ENCODE data around the gene DMRT2. TPM values are rescaled to one million over a fixed set of nuclear protein-coding genes. Genes with fewer than 3 reads are reported as not detected.

DMRT2 gene
- total RNA-seq = 0.17 TPM in 1 of 2 replicates, not detected in the other

GRCh38 chr9:1050125-1050895 is at the start of gene DMRT2:
TSS of gene DMRT2 (plus strand) at chr9:1050357. CDS start at chr9:1051614, 1,257 bp downstream.
- Histone ChIP-seq H3K36me3 (ENCODE audit: control insufficient read depth, insufficient read depth, low read length) (no peaks in the 10 kb centered on the region), H3K27me3 (ENCODE audit: control insufficient read depth, insufficient read depth, low read length) (peaks cover 86% of the 10 kb centered on the region), H3K4me3 (ENCODE audit: low read depth, low read length) (peak within 1 kb of the TSS; percentile 24)
- no peak for TF ChIP-seq CTCF (IDR thresholded peaks at IDR 0.05; ENCODE audit: insufficient read depth, low read length, poor library complexity, severe bottlenecking)
- DNase-seq (ENCODE audit: low read depth) = peak; percentile 67

GRCh38 chr9:1001838-1002237 is 48.3 kb upstream of the DMRT2 start:
- TF ChIP-seq CTCF (IDR thresholded peaks at IDR 0.05; ENCODE audit: insufficient read depth, low read length, poor library complexity, severe bottlenecking) = no peak
- H3K36me3 ChIP-seq (ENCODE audit: control insufficient read depth, insufficient read depth, low read length) = no peaks in the 10 kb centered on the region
- H3K4me3 ChIP-seq (ENCODE audit: low read depth, low read length) = no peak overlapping the region
- H3K27me3 ChIP-seq (ENCODE audit: control insufficient read depth, insufficient read depth, low read length) = no peaks in the 10 kb centered on the region
- DNase-seq (ENCODE audit: low read depth) = no peak

- TF ChIP-seq CTCF (IDR thresholded peaks at IDR 0.05; ENCODE audit: insufficient read depth, low read length, poor library complexity, severe bottlenecking) = no peak
- H3K36me3 ChIP-seq (ENCODE audit: control insufficient read depth, insufficient read depth, low read length) = no peaks in the 10 kb centered on the region
- no peak for DNase-seq (ENCODE audit: low read depth)
- H3K4me3 ChIP-seq (ENCODE audit: low read depth, low read length) = no peak overlapping the region
- no peaks in the 10 kb centered on the region for H3K27me3 ChIP-seq (ENCODE audit: control insufficient read depth, insufficient read depth, low read length)
These were observed 47.5 kb upstream of the DMRT2 start for GRCh38 chr9:1002678-1003077.

- TF ChIP-seq CTCF (IDR thresholded peaks at IDR 0.05; ENCODE audit: insufficient read depth, low read length, poor library complexity, severe bottlenecking) = peak; percentile 62
- DNase-seq (ENCODE audit: low read depth) = no peak
These were observed 45.0 kb upstream of the DMRT2 start for GRCh38 chr9:1005043-1005667.

GRCh38 chr9:1007312-1007711 is 42.8 kb upstream of the DMRT2 start:
- no peak for TF ChIP-seq CTCF (IDR thresholded peaks at IDR 0.05; ENCODE audit: insufficient read depth, low read length, poor library complexity, severe bottlenecking)
- no peaks in the 10 kb centered on the region for H3K36me3 ChIP-seq (ENCODE audit: control insufficient read depth, insufficient read depth, low read length)
- no peaks in the 10 kb centered on the region for H3K27me3 ChIP-seq (ENCODE audit: control insufficient read depth, insufficient read depth, low read length)
- no peak overlapping the region for H3K4me3 ChIP-seq (ENCODE audit: low read depth, low read length)
- DNase-seq (ENCODE audit: low read depth) = no peak

More at GRCh38 chr9:1005043-1005667, 45.0 kb upstream of the DMRT2 start:
- no peaks in the 10 kb centered on the region for H3K36me3 ChIP-seq (ENCODE audit: control insufficient read depth, insufficient read depth, low read length)
- H3K4me3 ChIP-seq (ENCODE audit: low read depth, low read length) = no peak overlapping the region
- no peaks in the 10 kb centered on the region for H3K27me3 ChIP-seq (ENCODE audit: control insufficient read depth, insufficient read depth, low read length)

Data from kidney epithelial cell (primary cell).